HG03175 (cell line): ENCODE results near the gene BTN1A1.
"Not testable (repeated sequence)": the region's sequence is repeated elsewhere in the genome, so short reads cannot be mapped to it uniquely, and the experiment has no call there.

ENCODE experiments used
- ATAC-seq: cut with Tn5 transposase; IDR thresholded peaks from one replicate; pipeline ENCODE4 v1.9.1; 2021; ENCODE audit warnings: mild to moderate bottlenecking, moderate library complexity; ENCODE audit not compliant: unreplicated experiment

The BTN1A1 gene

GRCh38 chr6:26500102-26500501, at the start of gene BTN1A1:
BTN1A1 (plus strand) TSS chr6:26500303; CDS start chr6:26501287, 984 bp downstream.
- ATAC-seq = no peak

- ATAC-seq = no peak
Measured at GRCh38 chr6:26452631-26453235, 47.4 kb upstream of the BTN1A1 start.

DNA sequence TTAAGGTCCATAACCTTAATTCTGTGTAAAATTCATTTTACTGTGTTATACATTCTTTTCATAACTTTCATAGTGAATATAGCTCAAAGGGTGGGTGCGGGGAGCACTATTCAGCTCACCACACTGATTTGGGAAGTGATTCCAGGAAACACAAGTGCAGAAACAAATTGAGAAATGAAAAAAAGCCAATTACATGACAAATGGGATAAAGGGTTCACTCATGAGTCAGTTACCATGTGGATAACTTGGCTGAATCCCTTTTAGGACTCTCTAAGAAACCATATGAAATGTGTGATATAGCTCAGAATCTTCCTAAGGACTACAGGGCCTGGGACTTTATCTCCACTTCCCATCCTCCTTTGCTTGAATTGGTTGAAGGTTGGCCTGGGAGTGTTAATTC, 45.5 kb upstream of the BTN1A1 start:
- ATAC-seq = no peak

- no peak for ATAC-seq
Measured at GRCh38 chr6:26455357-26455970, 44.6 kb upstream of the BTN1A1 start.

DNA sequence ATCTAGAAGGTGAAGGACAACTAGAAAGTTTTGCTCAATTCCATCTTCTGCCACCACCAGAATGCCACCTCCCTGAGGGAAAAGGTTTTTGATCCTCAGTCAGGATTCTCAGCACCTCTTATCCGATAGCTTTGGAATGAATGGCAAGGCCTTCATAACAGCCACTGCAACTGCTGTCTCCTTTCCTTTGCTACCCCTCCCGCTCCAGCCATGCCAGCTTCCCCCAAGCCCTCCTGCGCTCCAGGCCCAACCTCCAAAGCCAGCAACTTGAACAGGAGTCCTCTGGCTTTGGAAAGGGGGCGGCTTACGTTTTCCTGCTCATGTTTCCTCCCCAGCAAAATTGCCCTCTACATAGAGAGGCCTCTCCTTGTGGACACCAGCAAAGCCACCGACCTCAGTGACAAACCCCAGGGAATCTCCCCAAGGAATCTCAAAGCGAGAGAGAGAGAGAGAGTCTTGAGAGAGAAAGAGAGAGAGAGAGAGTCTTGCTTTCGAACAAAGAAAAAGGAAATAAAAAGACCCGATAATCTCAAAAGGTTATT, 42.8 kb upstream of the BTN1A1 start:
- ATAC-seq = peak; percentile 24

DNA sequence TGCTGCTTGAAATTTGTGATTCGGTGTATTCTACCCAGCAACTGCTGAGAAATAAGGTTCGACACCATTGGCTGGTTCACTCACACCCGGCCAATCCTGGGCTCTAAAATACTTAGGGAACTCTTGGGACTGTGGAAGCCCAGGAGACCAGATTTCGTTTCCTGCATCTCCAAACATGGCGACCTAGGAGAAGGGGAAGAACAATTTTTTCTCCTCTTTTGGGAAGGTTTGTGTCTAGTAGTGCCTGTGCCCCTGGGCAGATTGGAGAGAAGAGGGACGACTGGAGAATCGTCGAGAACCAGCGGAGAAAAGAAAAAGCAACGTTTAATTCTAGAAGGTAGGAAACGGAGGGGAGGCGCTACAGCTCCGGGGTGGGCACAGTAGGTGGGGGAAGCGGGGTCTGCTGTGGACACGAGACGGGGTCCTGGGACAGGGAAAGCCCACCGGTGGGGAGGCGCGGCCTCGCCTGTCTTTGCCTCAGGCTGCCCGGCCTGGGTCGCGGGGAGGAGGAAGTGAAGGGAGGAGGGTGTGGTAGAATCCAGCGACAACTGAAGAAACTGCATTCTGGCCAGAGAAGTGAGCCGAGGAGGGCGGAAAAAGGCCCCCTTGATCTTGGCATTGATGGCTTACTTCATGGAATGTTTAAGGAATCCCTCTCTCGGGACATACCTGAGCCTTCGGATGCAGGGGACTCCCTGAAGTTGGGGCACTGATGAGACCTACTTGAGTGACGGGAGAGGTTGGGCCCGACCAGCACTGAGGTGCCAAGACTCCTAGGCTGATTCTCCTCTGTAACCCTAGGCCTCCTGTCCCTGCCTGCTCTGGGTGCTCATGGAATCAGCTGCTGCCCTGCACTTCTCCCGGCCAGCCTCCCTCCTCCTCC, 42.1 kb upstream of the BTN1A1 start, which contains the start of gene BTN2A1:
BTN2A1 (plus strand) TSS at position 150 of the 883 bp plus-strand sequence; CDS start at position 832, 682 bp downstream.
- ATAC-seq = peak; percentile 98

- ATAC-seq = no peak
Measured at GRCh38 chr6:26459023-26459810, 40.9 kb upstream of the BTN1A1 start.

DNA sequence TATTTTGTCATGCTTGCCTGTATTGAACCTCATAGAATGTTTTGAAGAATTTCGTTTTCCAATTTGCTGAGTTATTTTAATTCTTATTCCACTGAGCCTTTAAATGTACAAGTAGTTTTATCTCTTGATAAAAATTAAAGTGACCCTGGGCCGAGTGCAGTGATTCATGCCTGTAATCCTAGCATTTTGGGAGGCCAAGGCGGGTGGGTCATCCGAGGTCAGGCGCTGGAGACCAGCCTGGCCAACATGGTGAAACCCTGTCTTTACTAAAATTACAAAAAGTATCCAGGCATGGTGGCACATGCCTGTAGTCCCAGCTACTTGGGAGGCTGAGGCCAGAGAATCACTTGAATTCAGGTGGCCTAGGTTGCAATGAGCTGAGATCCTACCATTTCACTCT, 38.8 kb upstream of the BTN1A1 start:
- ATAC-seq = not testable (repeated sequence)

GRCh38 chr6:26464014-26464413, 36.1 kb upstream of the BTN1A1 start:
- no peak for ATAC-seq

GRCh38 chr6:26464416-26465131, 35.5 kb upstream of the BTN1A1 start:
- no peak for ATAC-seq

DNA sequence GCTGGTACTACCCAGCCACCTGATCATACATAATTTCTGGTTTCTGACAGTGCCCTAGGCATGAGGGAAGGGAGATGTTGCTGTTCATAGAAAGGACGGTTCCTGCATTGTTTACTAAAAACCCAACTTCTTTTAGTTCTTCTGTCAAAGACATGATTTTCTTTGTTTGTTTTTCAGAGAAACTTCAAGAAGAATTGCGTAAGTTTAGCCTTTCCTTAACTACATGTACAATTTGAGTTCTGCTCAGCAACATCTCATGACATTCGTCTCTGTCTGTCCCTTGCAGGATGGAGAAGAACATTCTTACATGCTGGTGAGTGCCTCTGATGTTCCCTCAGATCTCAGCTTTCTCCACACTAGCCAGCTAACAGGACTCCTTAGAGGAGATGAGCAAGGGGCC, 34.3 kb upstream of the BTN1A1 start:
- no peak for ATAC-seq

- ATAC-seq = no peak
Measured at GRCh38 chr6:26468829-26469228, 31.3 kb upstream of the BTN1A1 start.

DNA sequence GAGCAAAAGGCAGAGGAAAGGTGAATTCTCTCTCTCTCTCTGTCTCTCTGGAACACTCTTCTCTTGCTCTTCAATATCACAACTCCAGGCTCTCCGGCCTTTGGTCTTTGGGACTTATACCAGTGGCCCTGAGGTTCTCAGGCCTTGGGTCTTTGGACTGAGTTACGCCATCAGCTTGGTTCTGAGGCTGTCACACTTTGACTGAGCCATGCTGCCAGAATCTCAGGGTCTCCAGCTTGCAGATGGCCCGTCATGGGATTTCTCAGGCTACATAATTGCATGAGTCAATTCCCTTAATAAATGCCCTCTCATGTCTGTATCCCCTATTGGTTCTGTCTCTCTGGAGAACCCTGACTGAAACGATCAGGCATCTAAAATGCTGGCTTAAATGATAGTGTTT, 29.5 kb upstream of the BTN1A1 start:
- no peak for ATAC-seq

GRCh38 chr6:26471970-26472369, 28.1 kb upstream of the BTN1A1 start:
- ATAC-seq = no peak

DNA sequence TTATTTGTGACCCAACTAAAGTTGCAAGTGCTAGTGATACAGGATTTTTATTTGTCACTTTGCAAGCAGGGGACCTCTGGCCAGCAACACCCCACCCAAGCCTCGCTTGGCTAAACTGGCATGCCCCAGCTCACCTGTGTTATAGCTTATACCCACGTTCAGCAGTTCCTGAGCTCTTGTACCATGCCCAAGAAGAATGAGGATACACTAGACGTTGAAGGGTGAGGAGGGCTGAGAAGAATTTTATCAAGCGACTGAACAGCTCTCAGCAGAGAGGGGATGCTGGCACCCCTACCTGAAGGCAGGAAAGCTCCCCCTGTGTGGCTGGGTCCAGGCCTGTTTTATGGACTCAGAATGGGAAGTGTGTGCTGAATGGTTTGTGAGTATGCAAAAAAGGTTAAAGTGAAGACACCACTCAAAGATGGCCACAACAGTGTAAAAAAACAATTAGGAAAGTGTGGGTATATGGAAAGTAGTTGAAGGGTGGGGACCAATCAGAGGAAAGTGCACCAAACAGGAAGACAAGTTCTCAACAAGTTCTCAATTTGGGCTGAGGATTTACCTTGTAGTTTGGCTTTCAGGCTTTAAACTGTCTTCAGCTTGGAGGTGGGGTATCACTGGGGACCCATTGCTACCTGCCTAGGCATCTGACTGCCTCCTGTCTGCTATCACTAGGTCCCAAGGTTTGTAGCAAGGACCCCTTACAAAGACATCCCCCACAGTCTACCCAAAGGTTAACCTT, 27.4 kb upstream of the BTN1A1 start:
- no peak for ATAC-seq

- no peak for ATAC-seq
Measured at GRCh38 chr6:26473429-26473757, 26.7 kb upstream of the BTN1A1 start.

DNA sequence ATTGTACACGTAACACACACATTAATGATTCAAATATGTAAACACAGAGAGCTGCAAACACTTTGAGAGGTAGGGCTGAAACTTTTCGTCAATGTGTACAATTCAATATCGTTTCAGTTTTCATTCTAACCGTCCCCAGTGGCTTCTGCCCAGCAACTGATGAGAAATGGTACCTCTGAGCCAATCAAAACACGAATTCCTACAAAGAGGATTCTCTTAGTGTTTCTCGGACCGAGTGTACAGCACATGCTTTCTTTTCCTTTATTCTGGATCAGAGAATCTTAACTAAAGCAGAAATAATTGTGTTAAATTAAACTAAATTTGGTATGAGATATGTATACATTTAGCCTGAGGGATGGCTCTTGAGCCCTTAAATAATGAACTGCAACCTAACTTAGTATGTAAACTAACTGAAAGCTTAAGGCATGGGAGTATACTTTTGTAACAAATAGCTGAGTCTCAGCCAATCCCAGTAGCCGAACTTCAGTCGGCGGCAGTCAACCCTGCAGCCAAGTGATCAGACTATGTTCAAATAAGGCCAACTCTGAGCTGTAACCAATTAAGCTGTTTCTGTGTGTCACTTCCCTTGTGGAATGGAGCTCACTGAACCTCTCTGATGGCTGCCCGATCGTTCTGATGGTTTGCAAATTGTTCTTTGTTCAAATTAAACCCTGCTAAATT, 26.2 kb upstream of the BTN1A1 start:
- ATAC-seq = peak; percentile 91

GRCh38 chr6:26474439-26474881, 25.6 kb upstream of the BTN1A1 start:
- ATAC-seq = no peak
